Keratinocyte (primary cell): ENCODE results near the gene SFXN4. TPM values are rescaled to one million over a fixed set of nuclear protein-coding genes. Genes with fewer than 3 reads are reported as not detected.

Experiments used
- DNase-seq: peaks from one replicate; pipeline ENCODE4 v3.0.0-alpha.2; 2011; ENCODE audit warnings: low read depth, missing footprints, low spot score
- FAIRE-seq: peaks from 2 replicates; lab custom pipeline; 2011; peaks lifted over from hg19 to GRCh38; lab: Jason Lieb, UNC
- H2AFZ ChIP-seq: 2 replicates; pipeline ENCODE4 v1.6.0; 2012; ENCODE audit warnings: low read length, control low read depth, inconsistent platforms; ENCODE audit not compliant: control insufficient read depth
- H3K27ac ChIP-seq: 2 replicates; pipeline ENCODE4 v1.5.1; 2011; ENCODE audit warnings: low read length; ENCODE audit not compliant: control insufficient read depth, insufficient read depth
- H3K27me3 ChIP-seq: 3 replicates; pipeline ENCODE4 v1.6.0; 2011; ENCODE audit warnings: low read length; ENCODE audit not compliant: control insufficient read depth, insufficient read depth; ENCODE audit errors: extremely low read depth
- H3K36me3 ChIP-seq, 2 experiments: 2 replicates in 1 of 2; 3 replicates in 1 of 2; pipeline ENCODE4 v1.5.1; 2011; ENCODE audit warnings: low read length in 2 of 2, mild to moderate bottlenecking in 1 of 2; ENCODE audit not compliant: control insufficient read depth in 2 of 2, insufficient read depth in 2 of 2; ENCODE audit errors: extremely low read depth in 1 of 2
- H3K4me1 ChIP-seq: 3 replicates; pipeline ENCODE4 v1.5.1; 2011; ENCODE audit warnings: low read length; ENCODE audit not compliant: control insufficient read depth, insufficient read depth; ENCODE audit errors: extremely low read depth
- H3K4me2 ChIP-seq: 3 replicates; pipeline ENCODE4 v1.6.0; 2011; ENCODE audit warnings: low read depth, low read length; ENCODE audit not compliant: control insufficient read depth, insufficient read depth; ENCODE audit errors: extremely low read depth
- H3K4me3 ChIP-seq, 3 experiments: fragments of 200-600 bp in 1 of 3; sonication (generic) in 1 of 3; 2 replicates in 2 of 3; 3 replicates in 1 of 3; pipeline ENCODE4 v1.5.1; 2011 to 2016; ENCODE audit warnings: low read length in 3 of 3, mild to moderate bottlenecking in 3 of 3, control low read depth in 2 of 3, inconsistent platforms in 1 of 3, low read depth in 1 of 3, mixed read lengths in 1 of 3, mixed run types in 1 of 3, moderate library complexity in 1 of 3; ENCODE audit not compliant: control insufficient read depth in 2 of 3, insufficient read depth in 2 of 3; ENCODE audit errors: extremely low read depth in 1 of 3
- H3K79me2 ChIP-seq: 2 replicates; pipeline ENCODE4 v1.6.0; 2012; ENCODE audit warnings: low read length; ENCODE audit not compliant: control insufficient read depth, insufficient read depth
- H3K9ac ChIP-seq: 3 replicates; pipeline ENCODE4 v1.6.0; 2011; ENCODE audit warnings: low read length; ENCODE audit not compliant: control insufficient read depth, insufficient read depth; ENCODE audit errors: extremely low read depth
- H3K9me1 ChIP-seq: 3 replicates; pipeline ENCODE4 v1.6.0; 2011; ENCODE audit warnings: low read length; ENCODE audit not compliant: control insufficient read depth, insufficient read depth; ENCODE audit errors: extremely low read depth
- H3K9me3 ChIP-seq: 2 replicates; pipeline ENCODE4 v1.5.1; 2012; ENCODE audit warnings: low read depth, low read length; ENCODE audit not compliant: control insufficient read depth
- H4K20me1 ChIP-seq: 3 replicates; pipeline ENCODE4 v1.6.0; 2011; ENCODE audit warnings: low read length; ENCODE audit not compliant: control insufficient read depth, insufficient read depth; ENCODE audit errors: extremely low read depth
- CTCF ChIP-seq, 3 experiments: IDR thresholded peaks in 1 of 3; conservative IDR thresholded peaks in 1 of 3; optimal IDR thresholded peaks in 1 of 3; 2 replicates in 2 of 3; 3 replicates in 1 of 3; pipeline versions ENCODE3 to v1.5.1; 2011; ENCODE audit warnings: low read length in 3 of 3, mild to moderate bottlenecking in 3 of 3, moderate library complexity in 2 of 3, control low read depth in 1 of 3, inconsistent platforms in 1 of 3; ENCODE audit not compliant: insufficient read depth in 2 of 3; ENCODE audit errors: extremely low read depth in 1 of 3
- EZH2 ChIP-seq: IDR thresholded peaks from one replicate; pipeline ENCODE4 v1.6.1; 2012; ENCODE audit warnings: inconsistent platforms, mild to moderate bottlenecking, low read length, moderate library complexity
- dilution Hi-C: fragments of 300-500 bp; cut with MboI; formaldehyde crosslinking; loops from one replicate; pipeline ENCODE4 v1.7.0; 2020; ENCODE audit warnings: low sequenced_read_pairs; ENCODE audit not compliant: extremely low pct_ligation_motif_present
- polyA plus RNA-seq, 5 experiments: library from polyadenylated mRNA; depleted of rRNA in 3 of 5; stranded (reverse) in 3 of 5; stranded (forward) in 1 of 5; unstranded in 1 of 5; fragments of >200 nt; gene quantifications; 1 replicate in 1 of 5; 2 replicates in 3 of 5; 3 replicates in 1 of 5; pipeline versions ENCODE4 v1.2.1 to v1.2.3, GENCODE V29; 2011 to 2012; ENCODE audit warnings: missing spikeins in 2 of 5, low read depth in 1 of 5, low replicate concordance in 1 of 5

The SFXN4 gene
- polyA plus RNA-seq, 1 donor (not counting 4 experiments of a cell fraction or from before 2014, with no cell fraction given) = 27.6 TPM

- H3K27ac ChIP-seq = peak overlapping the region; percentile 57
- H3K4me2 ChIP-seq = peak overlapping the region; percentile 70
These were observed 32.9 kb upstream of the SFXN4 start for GRCh38 chr10:119198438-119198837.

GRCh38 chr10:119197921-119198320 lies 32.4 kb upstream of the SFXN4 start:
- DNase-seq (peak; percentile 96), FAIRE-seq (peak; percentile 83)
- Histone ChIP-seq H3K9me3 (no peaks in the 10 kb centered on the region), H3K27ac (peak overlapping the region; percentile 63), H3K4me3 (peak overlapping the region in 2 of 3 experiments; percentile 4 to 14), H3K79me2 (no peaks in the 10 kb centered on the region), H2AFZ (no peak overlapping the region), H4K20me1 (no peaks in the 10 kb centered on the region), H3K4me1 (peaks cover 38% of the 10 kb centered on the region), H3K36me3 (no peaks in the 10 kb centered on the region), H3K9ac (no peak overlapping the region), H3K9me1 (no peaks in the 10 kb centered on the region), H3K27me3 (no peaks in the 10 kb centered on the region), H3K4me2 (peak overlapping the region; percentile 70)
- TF ChIP-seq EZH2 = no peak
- TF ChIP-seq CTCF (optimal IDR thresholded peaks at IDR 0.05 in 1 of 3, IDR thresholded peaks at IDR 0.05 in 1 of 3, conservative IDR thresholded peaks at IDR 0.05 in 1 of 3; ENCODE audit: extremely low read depth in 1 of 3, insufficient read depth in 2 of 3, low read length in 3 of 3) = no peak
- dilution Hi-C loops = no loop called here

More at GRCh38 chr10:119198438-119198837, 32.9 kb upstream of the SFXN4 start:
- no peaks in the 10 kb centered on the region for H3K79me2 ChIP-seq
- no peak for FAIRE-seq
- no peak overlapping the region for H3K9ac ChIP-seq
- H2AFZ ChIP-seq = no peak overlapping the region
- no peaks in the 10 kb centered on the region for H3K27me3 ChIP-seq
- peaks cover 43% of the 10 kb centered on the region for H3K4me1 ChIP-seq
- H3K9me1 ChIP-seq = no peaks in the 10 kb centered on the region
- H4K20me1 ChIP-seq = no peaks in the 10 kb centered on the region
- H3K36me3 ChIP-seq = no peaks in the 10 kb centered on the region
- peak overlapping the region in 2 of 3 experiments; percentile 4 to 14 for H3K4me3 ChIP-seq
- DNase-seq = no peak
- dilution Hi-C loops = no loop called here
- peak; percentile 19 to 52 (median 44) for TF ChIP-seq CTCF (optimal IDR thresholded peaks at IDR 0.05 in 1 of 3, IDR thresholded peaks at IDR 0.05 in 1 of 3, conservative IDR thresholded peaks at IDR 0.05 in 1 of 3; ENCODE audit: extremely low read depth in 1 of 3, insufficient read depth in 2 of 3, low read length in 3 of 3)
- no peak for TF ChIP-seq EZH2
- no peaks in the 10 kb centered on the region for H3K9me3 ChIP-seq
